Measurements from ENCODE around the gene SFPQ.
"Not testable (repeated sequence)": the region's sequence is repeated elsewhere in the genome, so short reads cannot be mapped to it uniquely, and the experiment has no call there.

SFPQ gene

DNA sequence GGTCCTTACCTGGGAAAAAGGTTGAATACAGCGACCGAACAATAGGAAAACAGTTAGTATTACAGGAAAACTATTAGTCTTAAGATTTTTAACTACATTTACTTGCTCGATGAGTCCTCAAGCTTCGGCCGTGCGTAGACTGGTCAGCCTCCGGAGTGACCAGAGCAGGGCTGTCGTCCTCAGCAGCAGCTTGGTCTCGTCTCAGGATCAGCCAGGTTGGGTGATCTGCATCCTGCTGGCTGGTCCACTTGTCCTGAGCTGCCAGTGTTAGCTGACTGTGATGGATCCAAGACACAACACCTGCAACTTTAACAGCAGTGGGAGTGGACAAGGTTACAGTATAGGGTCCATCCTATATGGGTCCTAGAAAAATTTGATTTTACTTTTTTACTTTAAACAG, 50.2 kb downstream of the SFPQ start:
- DNase-seq (ENCODE audit: low read depth in 3 of 3) = not testable (repeated sequence)

DNA sequence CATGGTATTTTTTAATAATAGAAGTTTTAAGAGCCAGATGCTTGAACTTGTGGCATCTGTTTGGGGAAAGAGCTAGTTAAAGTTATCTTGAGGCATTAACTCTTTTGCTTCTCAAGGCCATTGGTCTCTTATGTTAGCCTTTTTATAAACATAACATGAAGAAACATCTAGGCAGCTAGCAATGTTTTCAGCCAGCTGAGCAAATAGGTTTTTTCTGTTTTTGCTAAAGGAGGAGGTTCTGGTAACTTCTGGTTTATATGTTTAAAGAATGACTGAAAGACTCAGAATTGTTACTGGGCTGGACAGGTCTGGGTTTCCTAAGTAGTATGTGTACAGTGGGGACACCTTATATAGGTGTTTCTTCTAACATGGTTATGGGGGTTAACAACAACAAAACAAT, 50.7 kb downstream of the SFPQ start:
- not testable (repeated sequence) for DNase-seq (ENCODE audit: low read depth in 3 of 3)

DNA sequence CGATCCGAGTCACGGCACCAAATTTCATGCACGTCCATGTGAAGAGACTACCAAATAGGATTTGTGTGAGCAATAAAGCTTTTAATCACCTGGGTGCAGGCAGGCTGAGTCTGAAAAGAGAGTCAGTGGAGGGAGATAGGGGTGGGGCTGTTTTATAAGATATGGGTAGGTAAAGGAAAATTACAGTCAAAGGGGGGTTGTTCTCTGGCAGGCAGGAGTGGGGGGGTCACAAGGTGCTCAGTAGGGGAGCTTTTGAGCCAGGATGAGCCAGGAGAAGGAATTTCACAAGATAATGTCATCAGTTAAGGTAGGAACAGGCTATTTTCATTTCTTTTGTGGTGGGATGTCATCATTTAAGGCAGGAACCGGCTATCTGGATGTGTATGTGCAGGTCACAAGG, 55.4 kb downstream of the SFPQ start:
- not testable (repeated sequence) for DNase-seq (ENCODE audit: low read depth in 3 of 3)

DNA sequence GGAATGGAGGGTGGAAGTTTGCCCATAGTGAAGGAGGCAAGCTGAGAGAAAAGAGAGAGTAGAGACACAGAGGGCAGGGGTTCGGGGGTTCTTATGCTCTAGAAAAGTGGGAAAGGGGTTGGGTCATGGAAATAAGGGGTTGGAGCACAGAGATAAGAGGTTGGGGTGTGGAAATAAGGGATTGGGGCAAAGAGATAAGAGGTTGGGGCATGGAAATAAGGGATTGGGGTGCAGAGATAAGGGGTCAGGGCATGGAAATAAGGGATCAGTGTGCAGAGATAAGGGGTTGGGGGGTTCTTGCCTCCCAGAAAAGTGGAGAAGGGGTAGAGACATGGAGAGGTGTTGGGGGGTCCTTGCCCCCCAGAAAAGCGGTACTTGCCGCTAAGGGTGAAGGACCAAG, 56.2 kb downstream of the SFPQ start:
- DNase-seq (ENCODE audit: low read depth in 3 of 3) = no peak

Data from stimulated activated CD4-positive, alpha-beta T cell treated with anti-CD3 and anti-CD28 coated beads, TNF-alpha, amount 100 ng/mL, for 24 hours (primary cell).